Spleen (tissue), 7 donors: ENCODE data around the gene ZBTB4.

Source experiments
- CTCF ChIP-seq, 11 experiments: fragments of 200-600 bp in 7 of 11; fragments of 450-650 bp in 4 of 11; sonication (generic) in 4 of 11; IDR thresholded peaks in 8 of 11; conservative IDR thresholded peaks in 3 of 11; 1 replicate in 7 of 11; 2 replicates in 4 of 11; pipeline versions ENCODE4 v1.4.0 to v1.8.0; 2016 to 2021; ENCODE audit warnings: antibody characterized with exemption in 11 of 11, inconsistent platforms in 4 of 11, mild to moderate bottlenecking in 1 of 11
- POLR2A ChIP-seq, 3 donors: fragments of 450-650 bp; IDR thresholded peaks; one replicate each; pipeline ENCODE4 v1.5.1; 2017; ENCODE audit warnings: antibody characterized with exemption in 3 of 3, mild to moderate bottlenecking in 1 of 3
- POLR2AphosphoS5 ChIP-seq, 3 donors: sonication (generic); formaldehyde crosslinking; IDR thresholded peaks; one replicate each; pipeline ENCODE4 v1.5.1; 2017; ENCODE audit warnings: antibody characterized with exemption in 3 of 3
- donor health status: DM: no; HTN: no; CAD: no; lungs with moderate emphysema.
- donor health status: DM: no; HTN: no; CAD: no.
- donor health status: DM: no; HTN: no; CAD: no.

- TF ChIP-seq CTCF (IDR thresholded peaks at IDR 0.05 in 8 of 11, conservative IDR thresholded peaks at IDR 0.05 in 3 of 11) (no peak), POLR2AphosphoS5 (IDR thresholded peaks at IDR 0.05) (peak in 1 of 3 donors; percentile 32), POLR2A (IDR thresholded peaks at IDR 0.05) (no peak)
Observed at GRCh38 chr17:7509937-7510336, 30.5 kb upstream of the ZBTB4 start.
